Bone marrow (tissue), 2 donors: ENCODE data around the gene RACGAP1.

ENCODE experiments used
- DNase-seq, 2 donors: peaks; one replicate each; lab custom pipeline; 2025; lab: John Stamatoyannopoulos, UW

Gene RACGAP1

DNA sequence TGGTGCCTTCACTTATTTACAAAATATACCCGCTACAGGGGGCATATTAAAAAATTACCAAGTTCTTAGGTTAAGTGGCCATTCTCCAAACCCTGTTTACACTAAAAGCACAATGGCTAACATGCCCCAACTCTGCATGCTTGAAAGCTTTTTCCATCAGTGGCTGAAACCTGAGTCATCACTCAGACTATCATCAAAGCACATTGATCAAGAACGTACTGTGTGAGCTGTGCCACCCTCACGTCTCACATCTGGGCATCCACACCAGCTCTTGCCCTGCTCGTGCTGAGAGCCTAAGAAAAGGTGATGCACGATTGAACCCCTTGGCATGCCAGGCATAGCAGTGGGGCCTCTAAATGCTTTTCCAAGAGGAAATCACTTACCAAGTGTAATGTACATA, 39.3 kb downstream of the RACGAP1 start:
- no peak for DNase-seq

GRCh38 chr12:49984476-49985359, 40.6 kb downstream of the RACGAP1 start:
- no peak for DNase-seq

DNA sequence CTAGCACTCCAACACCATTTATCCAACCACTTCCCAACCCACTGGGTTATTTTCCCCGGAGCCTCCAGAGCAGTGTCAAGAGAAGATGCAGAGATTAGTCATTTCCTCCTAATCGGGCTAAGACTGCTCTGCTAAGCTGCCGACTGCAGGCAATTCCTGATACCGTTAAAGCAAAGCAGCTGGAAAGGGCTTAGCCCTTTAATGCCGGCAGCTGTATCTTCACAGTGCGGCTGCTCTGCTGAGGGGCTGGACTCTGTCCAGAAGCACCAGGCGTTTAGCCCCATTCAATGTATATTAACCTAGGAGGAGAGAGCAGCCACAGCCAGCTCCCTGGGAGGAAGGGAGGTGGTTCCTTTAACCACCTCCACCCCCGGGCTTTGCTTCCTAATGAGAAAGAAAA, 41.4 kb downstream of the RACGAP1 start:
- peak in 1 of 2 donors; percentile 42 for DNase-seq

DNA sequence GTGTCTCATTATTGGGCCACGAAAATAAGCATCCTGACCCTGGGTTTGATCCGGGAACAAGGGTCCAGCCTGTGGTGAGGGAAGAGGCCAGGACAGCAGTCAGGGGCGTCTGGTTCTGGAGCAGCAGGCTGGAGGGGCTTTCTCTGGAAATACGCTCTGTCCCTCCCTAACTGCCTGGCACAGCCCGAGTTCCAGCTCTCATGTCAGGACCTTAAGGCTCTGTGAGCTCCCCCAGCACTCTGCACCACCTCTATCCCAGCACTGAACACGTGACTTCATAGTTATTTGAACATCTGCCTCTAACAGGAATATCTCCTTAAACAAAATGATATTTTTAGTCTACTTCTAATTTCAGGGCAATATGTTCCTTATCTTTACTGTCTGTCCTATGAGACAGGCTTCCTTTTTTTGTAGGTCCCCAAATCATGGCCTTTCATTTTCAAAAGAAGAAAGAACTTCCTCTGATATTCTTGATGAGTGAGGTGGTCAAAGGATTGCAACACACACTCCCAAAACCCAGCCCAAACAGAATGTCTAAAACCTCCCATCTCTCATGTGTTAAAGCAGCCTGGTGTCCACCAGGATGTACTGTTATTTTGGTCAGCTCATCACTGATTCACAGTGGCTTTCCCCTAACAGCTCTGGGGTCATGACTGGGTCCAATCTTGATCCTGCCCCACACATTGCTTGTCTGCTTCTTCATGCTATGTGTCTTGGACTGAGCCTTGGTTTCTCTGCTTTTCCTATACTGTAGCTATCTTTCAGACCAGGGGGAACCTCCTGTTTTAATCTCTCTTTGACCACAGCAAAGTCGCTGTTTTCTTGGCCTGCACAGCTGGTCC, 42.8 kb downstream of the RACGAP1 start:
- no peak for DNase-seq

DNA sequence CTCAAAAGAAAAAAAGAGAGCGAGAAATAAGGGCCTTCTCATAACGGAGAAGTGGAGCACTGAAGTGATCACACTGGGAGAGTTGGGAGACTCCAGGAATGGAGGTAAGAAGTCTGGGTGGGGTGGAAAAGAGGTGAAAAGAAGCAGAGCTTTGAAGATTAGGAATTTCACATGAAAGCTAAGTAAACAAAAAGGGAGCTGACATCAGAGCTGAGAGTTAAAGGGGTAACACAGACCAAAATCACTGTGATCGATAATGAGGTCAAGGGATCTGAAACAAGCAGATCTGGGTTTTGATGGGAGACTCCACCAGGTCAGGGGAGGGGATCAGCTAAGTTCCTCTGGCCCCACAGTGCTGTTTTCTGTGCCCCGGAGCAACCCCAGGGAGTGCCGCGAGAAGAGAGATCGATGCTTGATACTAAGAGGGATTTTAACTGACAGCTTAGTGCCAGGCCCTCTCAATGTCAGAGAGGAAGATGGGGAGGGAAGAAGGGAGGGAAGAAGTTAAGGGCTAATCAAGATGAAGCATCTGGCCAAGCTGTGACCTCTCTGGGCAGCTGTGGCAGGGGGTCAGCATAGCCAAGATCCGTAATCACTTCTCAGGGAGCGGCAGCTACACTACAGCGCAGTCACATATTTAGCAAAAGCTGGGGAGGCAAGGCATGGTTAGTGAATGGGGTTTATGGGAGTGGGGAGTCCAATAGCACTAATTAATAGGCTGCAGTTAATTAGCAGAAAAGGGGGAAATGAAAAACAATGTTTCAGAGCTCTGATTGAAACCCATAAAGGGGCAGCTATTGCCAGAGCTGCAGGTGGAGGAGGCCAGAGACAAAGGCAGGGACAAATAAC, 44.6 kb downstream of the RACGAP1 start:
- DNase-seq, result no peak

DNA sequence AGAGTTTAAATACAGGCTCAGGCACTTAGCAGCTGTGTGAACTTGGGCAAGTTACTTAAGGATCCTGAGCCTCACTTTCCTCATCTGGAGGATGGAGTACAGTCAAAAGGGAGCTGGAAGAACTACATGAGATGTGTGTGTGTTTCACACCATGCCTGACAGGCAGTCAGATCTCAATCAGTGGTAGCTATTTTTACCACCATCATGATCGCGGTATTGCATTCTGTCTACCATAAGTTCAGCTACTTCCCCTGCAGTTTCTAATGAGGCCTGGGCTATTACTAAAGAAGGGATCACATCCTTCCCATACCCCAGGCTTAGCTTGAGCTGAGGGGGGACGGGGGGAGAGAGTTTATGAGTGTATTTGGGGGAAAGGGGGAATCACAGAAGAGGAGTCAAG, 45.5 kb downstream of the RACGAP1 start:
- no peak for DNase-seq

- no peak for DNase-seq
These were observed 46.2 kb downstream of the RACGAP1 start for GRCh38 chr12:49979016-49979586.

- no peak for DNase-seq
These were observed 47.2 kb downstream of the RACGAP1 start for GRCh38 chr12:49978125-49978524.

DNA sequence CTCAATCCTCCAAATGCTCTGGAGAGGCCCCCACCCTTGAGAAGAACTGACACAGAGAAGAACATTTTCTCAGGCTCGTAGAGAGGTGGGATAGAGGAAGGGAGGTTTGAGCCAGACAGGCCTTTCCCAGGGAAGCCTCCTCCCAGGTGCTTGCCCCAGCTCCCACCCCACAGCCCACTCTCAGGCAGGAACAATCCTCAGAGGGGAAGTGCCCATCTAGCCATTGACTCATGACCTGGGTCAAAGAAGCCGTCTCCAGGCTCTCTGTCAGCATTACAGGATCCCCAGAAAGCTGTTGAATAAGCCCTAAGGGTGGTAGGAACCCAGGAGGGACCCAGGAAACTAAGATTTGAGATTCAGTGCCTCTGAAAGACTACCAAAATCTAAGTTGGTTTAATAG, 48.7 kb downstream of the RACGAP1 start:
- DNase-seq, result no peak

DNA sequence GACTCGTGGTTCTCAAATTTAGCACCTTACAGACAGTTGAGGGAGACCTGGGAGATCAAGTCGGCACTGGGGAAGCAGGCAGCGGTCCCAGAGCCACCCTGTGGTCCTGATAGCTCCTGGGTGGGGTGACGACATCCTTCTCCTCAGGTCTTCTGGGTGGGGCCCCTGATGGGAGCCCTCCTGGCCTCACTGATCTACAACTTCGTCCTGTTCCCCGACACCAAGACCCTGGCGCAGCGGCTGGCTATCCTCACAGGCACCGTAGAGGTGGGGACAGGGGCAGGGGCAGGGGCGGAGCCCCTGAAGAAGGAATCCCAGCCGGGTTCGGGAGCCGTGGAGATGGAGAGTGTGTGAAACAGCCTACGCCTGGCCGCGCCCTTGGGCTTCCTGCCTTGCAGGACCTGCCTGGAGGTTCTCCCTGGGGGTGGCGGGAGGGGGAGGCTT, 50.0 kb downstream of the RACGAP1 start:
- DNase-seq, result no peak

DNA sequence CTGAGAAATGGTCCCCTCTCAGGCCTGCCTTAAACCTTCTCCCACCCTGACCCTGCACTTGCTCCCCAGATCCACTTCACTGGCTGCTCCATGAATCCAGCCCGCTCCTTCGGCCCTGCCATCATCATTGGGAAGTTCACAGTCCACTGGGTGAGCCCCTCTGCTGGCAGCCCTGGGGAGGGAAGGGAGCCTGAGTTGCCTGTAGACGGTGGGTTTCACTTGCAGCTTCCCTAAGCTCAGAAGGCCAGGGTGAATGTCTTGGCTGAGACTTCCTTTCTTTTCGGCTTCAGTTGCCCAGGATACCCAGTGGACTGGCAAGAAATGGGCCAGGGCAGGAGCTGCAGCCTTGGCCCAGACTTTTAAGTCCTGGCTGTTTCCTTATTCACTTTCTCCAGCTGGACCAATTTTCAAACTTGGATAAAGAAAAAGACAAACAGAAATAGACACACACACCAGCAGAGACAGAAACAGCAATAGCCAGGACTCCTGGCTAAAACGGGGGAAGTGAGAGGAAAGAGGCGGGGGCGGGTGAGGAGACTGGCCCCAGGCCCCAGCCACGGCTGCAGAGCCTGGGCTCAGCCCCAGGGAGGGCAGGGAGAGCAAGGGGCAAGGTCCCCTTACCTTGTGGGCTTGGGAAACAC, 50.5 kb downstream of the RACGAP1 start:
- DNase-seq, result no peak

- DNase-seq, result no peak
These were observed 51.0 kb downstream of the RACGAP1 start for GRCh38 chr12:49974231-49974675.

- no peak for DNase-seq
These were observed 51.9 kb downstream of the RACGAP1 start for GRCh38 chr12:49973361-49973830.

GRCh38 chr12:49972641-49973360, 52.5 kb downstream of the RACGAP1 start, which contains the start of gene AQP6:
TSS of gene AQP6 (plus strand) at chr12:49972947. CDS start at chr12:49973174, 227 bp downstream.
- DNase-seq, result no peak

- DNase-seq, result no peak
These were observed 53.2 kb downstream of the RACGAP1 start for GRCh38 chr12:49972129-49972528.

GRCh38 chr12:49971141-49971540, 54.2 kb downstream of the RACGAP1 start:
- DNase-seq, result no peak

DNA sequence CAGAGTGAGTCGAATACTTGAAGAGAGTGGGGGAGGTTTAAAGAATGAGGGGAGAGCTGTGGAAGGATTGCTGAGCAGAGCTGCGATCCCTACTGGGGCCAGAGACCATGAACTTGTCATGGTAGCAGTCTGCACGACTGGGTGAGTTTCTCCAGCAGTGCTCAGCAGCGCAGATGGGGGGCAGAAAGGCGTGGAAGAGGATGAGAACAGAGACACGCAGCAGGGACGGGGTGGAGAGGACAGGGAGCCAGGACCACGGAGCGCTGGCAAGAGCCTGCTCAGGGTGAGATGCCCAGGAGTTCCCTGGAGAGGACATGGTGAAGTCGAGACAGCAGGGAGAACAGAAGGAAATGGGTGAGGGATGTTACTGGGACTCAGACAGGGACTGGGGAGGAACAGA, 54.6 kb downstream of the RACGAP1 start:
- DNase-seq, result no peak

DNA sequence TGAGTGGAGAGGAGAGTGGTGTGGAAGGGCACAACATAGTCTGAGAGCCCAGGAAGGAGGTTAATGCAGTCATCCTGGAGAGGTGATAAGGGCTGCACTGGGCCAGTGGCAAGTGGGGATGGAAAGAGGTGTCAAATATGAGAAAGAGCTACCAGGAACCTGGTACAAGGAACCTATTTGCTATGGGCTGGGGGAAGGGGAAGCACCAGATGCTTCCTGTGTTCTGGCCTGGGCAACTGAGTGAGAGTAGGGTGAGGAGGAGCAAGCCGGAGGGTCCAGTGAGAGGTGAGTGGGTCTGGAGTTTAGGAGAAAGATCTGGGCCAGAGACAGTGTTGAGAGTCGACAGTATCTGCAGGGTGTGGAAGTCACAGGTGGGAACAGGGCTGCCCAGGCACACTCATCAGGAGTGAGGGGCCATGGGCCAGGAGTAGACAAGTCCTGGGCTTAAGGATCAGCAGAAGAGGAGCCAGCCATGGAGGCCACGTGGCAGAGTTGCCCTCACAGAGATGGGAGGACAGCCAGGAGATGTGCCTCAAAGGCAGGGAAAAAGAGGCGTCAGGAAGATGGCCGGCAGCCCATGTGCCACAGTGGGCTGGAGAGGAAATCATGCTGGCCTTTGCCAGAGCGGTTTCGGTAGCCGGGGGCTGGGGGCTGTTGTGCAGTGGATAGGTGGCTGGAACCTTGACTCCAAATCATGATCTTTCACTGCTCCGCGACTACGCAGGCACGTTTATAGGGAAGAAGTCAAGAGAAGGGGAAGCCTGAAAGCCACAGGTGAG, 55.5 kb downstream of the RACGAP1 start:
- DNase-seq, result peak in 1 of 2 donors; percentile 41

DNA sequence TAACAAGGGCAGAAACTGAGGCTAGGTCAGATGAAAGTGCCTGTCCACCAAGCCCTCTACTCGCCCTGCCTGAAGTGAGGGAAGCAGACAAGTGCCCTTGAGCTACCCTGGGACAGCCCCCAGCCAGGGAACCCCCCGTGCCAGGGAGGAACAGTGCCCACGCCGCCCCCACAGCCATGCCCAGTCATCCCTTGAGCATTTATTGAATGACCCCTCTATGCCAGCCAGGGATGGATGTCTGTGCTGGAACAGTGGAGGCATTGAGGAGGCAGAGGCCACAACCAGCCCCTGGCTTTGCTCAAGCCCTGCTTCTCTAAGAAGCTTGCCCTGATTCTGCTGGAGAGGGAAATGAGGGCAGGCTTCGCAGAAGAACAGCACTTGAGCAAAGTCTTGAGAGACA, 56.3 kb downstream of the RACGAP1 start:
- DNase-seq, result no peak
